MCF 10A (cell line): ENCODE data around the gene TRAPPC2L. TPM values are rescaled to one million over a fixed set of nuclear protein-coding genes. Genes with fewer than 3 reads are reported as not detected.

Experiments
- BruUV-seq: library from RNA; stranded (reverse); fragments of 400-500 nt; replicated peaks from 2 replicates; lab custom pipeline; 2021; lab: Mats Ljungman, UMichigan
- CTCF ChIA-PET: fragments of 300-600 bp; sonication (Branson Sonifier 250); formaldehyde crosslinking; extraction: SDS; loops from one replicate; lab custom pipeline; 2021; ENCODE audit warnings: antibody characterized with exemption, inconsistent platforms; lab: Yijun Ruan, JAX
- POLR2A ChIA-PET: fragments of 300-600, 350-650 bp; sonication (Branson Sonifier 250); formaldehyde crosslinking; extraction: SDS; loops from one replicate; lab custom pipeline; 2020; ENCODE audit warnings: antibody characterized with exemption, inconsistent platforms; lab: Yijun Ruan, JAX
- DNase-seq: peaks from one replicate; pipeline ENCODE4 v3.0.0-alpha.2; 2018; ENCODE audit not compliant: unreplicated experiment
- H3K27ac Mint-ChIP-seq: one replicate; pipeline ENCODE4 v1.8.0; 2022; ENCODE audit warnings: mild to moderate bottlenecking, low read depth, mixed read lengths; ENCODE audit not compliant: unreplicated experiment
- H3K27me3 Mint-ChIP-seq: one replicate; pipeline ENCODE4 v1.8.0; 2022; ENCODE audit warnings: mixed read lengths; ENCODE audit not compliant: insufficient read depth, unreplicated experiment
- H3K36me3 Mint-ChIP-seq: one replicate; pipeline ENCODE4 v1.8.0; 2022; ENCODE audit warnings: mild to moderate bottlenecking, moderate library complexity, mixed read lengths; ENCODE audit not compliant: insufficient read depth, unreplicated experiment
- H3K4me1 Mint-ChIP-seq: one replicate; pipeline ENCODE4 v1.8.0; 2022; ENCODE audit warnings: mixed read lengths; ENCODE audit not compliant: insufficient read depth, unreplicated experiment
- H3K4me3 Mint-ChIP-seq: one replicate; pipeline ENCODE4 v1.8.0; 2022; ENCODE audit warnings: mild to moderate bottlenecking, moderate library complexity, mixed read lengths; ENCODE audit not compliant: unreplicated experiment
- H3K9me3 Mint-ChIP-seq: one replicate; pipeline ENCODE4 v1.8.0; 2022; ENCODE audit warnings: mixed read lengths; ENCODE audit not compliant: unreplicated experiment
- intact Hi-C: fragments of 100-400 bp; cut with micrococcal nuclease; formaldehyde crosslinking; loops from 2 replicates; pipeline ENCODE4 v1.14.1; 2022
- total RNA-seq: library from RNA; stranded (reverse); gene quantifications from 2 replicates; pipeline ENCODE4 v1.2.3, GENCODE V29; 2022
- TF ChIP-seq, protein P1 (sequence below): fragments of 200-600 bp; IDR thresholded peaks from one replicate; pipeline ENCODE4 v1.8.0; 2022; ENCODE audit warnings: antibody characterized with exemption, mild to moderate bottlenecking; ENCODE audit not compliant: unreplicated experiment

The TRAPPC2L gene
- total RNA-seq, 1 experiment from 2014 or later, result 35.6 TPM

DNA sequence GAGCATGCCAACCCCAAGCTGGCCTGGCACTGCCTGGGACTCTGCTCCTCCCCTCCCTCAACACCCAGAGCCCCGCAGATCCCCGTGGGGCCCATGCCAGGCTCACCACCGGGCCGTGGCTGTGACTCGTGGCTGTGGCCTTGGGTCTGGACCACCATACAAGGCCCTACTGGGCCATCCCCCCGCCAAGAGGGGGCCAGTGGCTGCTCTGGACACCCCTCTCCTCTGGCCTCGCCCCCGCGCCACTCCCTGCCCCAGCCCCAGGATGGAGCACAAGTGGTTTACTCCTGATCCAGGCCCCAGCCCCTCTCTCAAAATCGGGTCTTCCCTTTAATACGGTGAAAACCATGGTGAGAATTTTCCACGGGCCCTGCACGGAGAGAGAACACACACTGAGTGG, 6.5 kb downstream of the TRAPPC2L start:
- TF ChIP-seq, protein P1, sequence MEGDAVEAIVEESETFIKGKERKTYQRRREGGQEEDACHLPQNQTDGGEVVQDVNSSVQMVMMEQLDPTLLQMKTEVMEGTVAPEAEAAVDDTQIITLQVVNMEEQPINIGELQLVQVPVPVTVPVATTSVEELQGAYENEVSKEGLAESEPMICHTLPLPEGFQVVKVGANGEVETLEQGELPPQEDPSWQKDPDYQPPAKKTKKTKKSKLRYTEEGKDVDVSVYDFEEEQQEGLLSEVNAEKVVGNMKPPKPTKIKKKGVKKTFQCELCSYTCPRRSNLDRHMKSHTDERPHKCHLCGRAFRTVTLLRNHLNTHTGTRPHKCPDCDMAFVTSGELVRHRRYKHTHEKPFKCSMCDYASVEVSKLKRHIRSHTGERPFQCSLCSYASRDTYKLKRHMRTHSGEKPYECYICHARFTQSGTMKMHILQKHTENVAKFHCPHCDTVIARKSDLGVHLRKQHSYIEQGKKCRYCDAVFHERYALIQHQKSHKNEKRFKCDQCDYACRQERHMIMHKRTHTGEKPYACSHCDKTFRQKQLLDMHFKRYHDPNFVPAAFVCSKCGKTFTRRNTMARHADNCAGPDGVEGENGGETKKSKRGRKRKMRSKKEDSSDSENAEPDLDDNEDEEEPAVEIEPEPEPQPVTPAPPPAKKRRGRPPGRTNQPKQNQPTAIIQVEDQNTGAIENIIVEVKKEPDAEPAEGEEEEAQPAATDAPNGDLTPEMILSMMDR, result no peak
- peaks cover 3% of the 10 kb centered on the region for H3K4me1 Mint-ChIP-seq
- H3K9me3 Mint-ChIP-seq, result no peaks in the 10 kb centered on the region
- H3K36me3 Mint-ChIP-seq, result peaks cover 9% of the 10 kb centered on the region
- DNase-seq, result no peak
- intact Hi-C loops, result no loop called here
- ChIA-PET CTCF (interaction anchor here (1.2 kb wide), 1 partner anchor 50 kb away, joined by 4 read pairs; no protein-coding TSS in a partner anchor), POLR2A (interaction anchor here (0.6 kb wide), 1 partner anchor 24 kb away, joined by 4 read pairs; no protein-coding TSS in a partner anchor)
- H3K27me3 Mint-ChIP-seq, result peaks cover 5% of the 10 kb centered on the region
- no peak overlapping the region for H3K4me3 Mint-ChIP-seq
- H3K27ac Mint-ChIP-seq, result no peak overlapping the region
- no TSS peak for BruUV-seq

DNA sequence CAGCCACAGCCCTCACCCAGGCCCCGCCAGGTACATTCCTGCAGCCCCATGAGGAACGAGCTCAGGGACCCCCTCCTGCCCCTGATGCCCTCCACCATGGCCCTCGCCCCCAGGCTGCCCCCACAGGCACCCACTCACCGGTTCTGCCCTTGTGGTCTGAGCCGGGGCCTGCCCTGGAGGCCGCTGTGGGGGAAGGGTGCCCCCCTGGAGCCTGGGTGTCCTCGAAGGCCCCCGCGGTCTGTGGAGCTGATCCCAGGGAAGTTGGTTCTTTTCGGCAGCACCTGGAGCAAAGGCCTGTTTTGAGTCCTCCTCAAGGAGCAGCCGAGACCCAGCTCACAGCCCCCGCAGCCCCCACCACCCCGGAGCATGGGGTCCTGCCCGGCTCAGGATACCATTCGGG, 7.2 kb downstream of the TRAPPC2L start:
- H3K36me3 Mint-ChIP-seq, result peaks cover 9% of the 10 kb centered on the region
- H3K9me3 Mint-ChIP-seq, result no peaks in the 10 kb centered on the region
- H3K27ac Mint-ChIP-seq, result no peak overlapping the region
- H3K4me3 Mint-ChIP-seq, result no peak overlapping the region
- ChIA-PET POLR2A (interaction anchor here (0.6 kb wide), 1 partner anchor 23 kb away, joined by 4 read pairs; no protein-coding TSS in a partner anchor), CTCF (interaction anchor here (0.6 kb wide), 2 partner anchors 75 to 108 kb away, joined by 3 read pairs; no protein-coding TSS in a partner anchor)
- DNase-seq, result no peak
- BruUV-seq, result no TSS peak
- H3K4me1 Mint-ChIP-seq, result no peaks in the 10 kb centered on the region
- TF ChIP-seq, protein P1, result no peak
- intact Hi-C loops, result no loop called here
- peaks cover 12% of the 10 kb centered on the region for H3K27me3 Mint-ChIP-seq

DNA sequence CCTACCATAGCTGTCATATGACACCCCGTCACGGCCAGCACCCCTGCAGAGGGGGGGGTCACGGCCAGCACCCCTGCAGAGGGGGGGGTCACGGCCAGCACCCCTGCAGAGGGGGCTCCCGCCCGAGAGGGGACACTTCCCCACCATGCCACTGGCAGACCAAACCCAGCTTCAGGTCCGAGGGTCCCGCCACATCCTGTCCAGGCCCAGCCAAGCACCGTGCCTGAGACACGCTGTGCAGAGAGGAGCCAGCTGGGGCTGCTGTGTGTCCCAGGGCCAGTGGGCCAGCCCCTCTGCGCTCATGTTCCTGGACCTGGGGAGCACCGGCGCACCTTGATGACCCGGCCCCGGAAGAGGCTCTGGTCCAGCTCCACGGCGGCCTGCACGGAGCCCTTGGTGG, 7.6 kb downstream of the TRAPPC2L start:
- H3K27ac Mint-ChIP-seq, result no peak overlapping the region

DNA sequence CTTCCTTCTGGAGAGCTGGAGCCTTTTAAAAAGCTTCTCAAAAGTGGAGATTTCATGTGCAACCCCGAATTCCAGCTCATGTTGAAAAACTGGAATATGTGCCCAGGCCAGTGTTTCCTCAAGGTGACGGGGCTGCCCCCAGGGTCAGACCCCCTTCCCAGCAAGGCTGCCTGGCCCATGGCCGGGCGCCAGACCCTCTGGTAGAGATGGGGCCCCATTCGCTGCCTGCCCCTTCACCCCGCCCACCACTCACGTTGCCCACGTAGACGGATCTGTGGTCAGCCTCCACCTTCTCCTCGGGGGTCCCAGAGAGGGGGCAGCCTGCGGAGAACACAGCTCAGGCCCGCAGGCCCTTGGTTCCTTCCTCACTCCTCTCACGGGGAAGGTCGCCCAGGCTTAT, 8.4 kb downstream of the TRAPPC2L start:
- H3K27me3 Mint-ChIP-seq, result peaks cover 24% of the 10 kb centered on the region
- intact Hi-C loops, result no loop called here
- no TSS peak for BruUV-seq

More for the DNA sequence above, 7.6 kb downstream of the TRAPPC2L start:
- TF ChIP-seq, protein P1, result no peak
- ChIA-PET POLR2A (no interaction called here), CTCF (interaction anchor here (0.5 to 0.6 kb wide), 3 partner anchors 75 to 303 kb away, joined by 3 read pairs; no protein-coding TSS in a partner anchor)
- no TSS peak for BruUV-seq
- Mint-ChIP-seq H3K4me1 (no peaks in the 10 kb centered on the region), H3K27me3 (peaks cover 16% of the 10 kb centered on the region), H3K36me3 (peaks cover 9% of the 10 kb centered on the region), H3K9me3 (no peaks in the 10 kb centered on the region), H3K4me3 (no peak overlapping the region)
- intact Hi-C loops, result no loop called here
- DNase-seq, result no peak

More for the DNA sequence above, 8.4 kb downstream of the TRAPPC2L start:
- DNase-seq, result no peak
- TF ChIP-seq, protein P1, result no peak
- Mint-ChIP-seq H3K4me1 (no peaks in the 10 kb centered on the region), H3K4me3 (no peak overlapping the region), H3K27ac (no peak overlapping the region), H3K9me3 (no peaks in the 10 kb centered on the region), H3K36me3 (peaks cover 9% of the 10 kb centered on the region)
- ChIA-PET POLR2A (no interaction called here), CTCF (interaction anchor here (0.6 kb wide), 1 partner anchor 19 kb away, joined by 4 read pairs; no protein-coding TSS in a partner anchor)
